ENCODE measurements around the gene RFX4. TPM values are rescaled to one million over a fixed set of nuclear protein-coding genes. Genes with fewer than 3 reads are reported as not detected.

RFX4 gene
- polyA plus RNA-seq, 2 of the 4 experiments (the other 2 are of a cell fraction): not detected

GRCh38 chr12:106645074-106645421, 62.2 kb downstream of the RFX4 start:
- TF ChIP-seq RNF2 (IDR thresholded peaks at IDR 0.05; ENCODE audit: borderline replicate concordance, low read depth) (no peak), CHD4 (IDR thresholded peaks at IDR 0.05; ENCODE audit: borderline replicate concordance) (no peak), MAFK (IDR thresholded peaks at IDR 0.05; ENCODE audit: partially characterized antibody) (no peak), TFCP2L1 (CRISPR knock-in tag; IDR thresholded peaks at IDR 0.05) (no peak), CEBPB (IDR thresholded peaks at IDR 0.05) (no peak), PBX3 (IDR thresholded peaks at IDR 0.05) (no peak), PHF8 (IDR thresholded peaks at IDR 0.05; ENCODE audit: borderline replicate concordance, low read depth) (no peak), BHLHE40 (IDR thresholded peaks at IDR 0.05; ENCODE audit: low read depth, low read length) (no peak), RFX5 (IDR thresholded peaks at IDR 0.05) (no peak), NR3C1 (IDR thresholded peaks at IDR 0.05) (no peak), ESRRA (IDR thresholded peaks at IDR 0.05; ENCODE audit: borderline replicate concordance, low read length) (no peak)
- Histone ChIP-seq H3K27ac (no peak overlapping the region), H3K4me1 (peaks cover 14% of the 10 kb centered on the region; the same call in 1 of the 3 replicates), H3K4me2 (no peak overlapping the region), H3K4me3 (no peak overlapping the region), H3K9me3 (no peaks in the 10 kb centered on the region)
- no peak for FAIRE-seq
- ChIA-PET CTCF (interaction anchor here (1.2 to 2.4 kb wide), 3 partner anchors 10 to 16 kb away, joined by 3 to 7 read pairs (median 3); no protein-coding TSS in a partner anchor), POLR2A (no interaction called here)
- DNase-seq (ENCODE audit: low read depth in 1 of 2, low spot score in 1 of 2): no peak
- no peak for ATAC-seq
- WGBS (ENCODE audit: missing lambda C conversion rate): 79% methylated on average over 16 of the region's 16 CpGs

- H3K4me3 ChIP-seq: no peak overlapping the region
- no peak for FAIRE-seq
- no peak overlapping the region for H3K4me2 ChIP-seq
- peaks cover 14% of the 10 kb centered on the region; the same call in 1 of the 3 replicates for H3K4me1 ChIP-seq
- no peaks in the 10 kb centered on the region for H3K9me3 ChIP-seq
- ChIA-PET POLR2A (no interaction called here), CTCF (interaction anchor here (1.2 to 2.4 kb wide), 3 partner anchors 9 to 16 kb away, joined by 3 to 7 read pairs (median 3); no protein-coding TSS in a partner anchor)
- no peak for TF ChIP-seq POLR2A (IDR thresholded peaks at IDR 0.05; ENCODE audit: low read length)
- no peak for TF ChIP-seq HEYL (CRISPR knock-in tag; IDR thresholded peaks at IDR 0.05)
- no peak for TF ChIP-seq CBX8 (IDR thresholded peaks at IDR 0.05)
- TF ChIP-seq PHF8 (IDR thresholded peaks at IDR 0.05; ENCODE audit: borderline replicate concordance, low read depth): no peak
- TF ChIP-seq SMC3 (IDR thresholded peaks at IDR 0.05): no peak
- TF ChIP-seq KDM5A (IDR thresholded peaks at IDR 0.05): no peak
- no peak for TF ChIP-seq HOXB13 (CRISPR knock-in tag; IDR thresholded peaks at IDR 0.05; ENCODE audit: low read depth)
- no peak overlapping the region for H3K27ac ChIP-seq
- 91% methylated on average over 6 of the region's 6 CpGs for WGBS (ENCODE audit: missing lambda C conversion rate)
- ATAC-seq: no peak
- no peak for DNase-seq (ENCODE audit: low read depth in 1 of 2, low spot score in 1 of 2)
Observed at GRCh38 chr12:106645465-106646330, 62.9 kb downstream of the RFX4 start.

- 50% methylated on average over 2 of the region's 2 CpGs for WGBS (ENCODE audit: missing lambda C conversion rate)
- H3K4me2 ChIP-seq: no peak overlapping the region
- peaks cover 14% of the 10 kb centered on the region; the same call in 1 of the 3 replicates for H3K4me1 ChIP-seq
- H3K27ac ChIP-seq: no peak overlapping the region
- ChIA-PET POLR2A (interaction anchor here (0.6 kb wide), 1 partner anchor 289 kb away, joined by 11 read pairs; the partner anchor contains the start of gene POLR3B), CTCF (interaction anchor here (0.6 to 1.2 kb wide), 2 partner anchors 17 to 22 kb away, joined by 3 read pairs; no protein-coding TSS in a partner anchor)
- FAIRE-seq (no peak), ATAC-seq (no peak), DNase-seq (ENCODE audit: low read depth in 1 of 2, low spot score in 1 of 2) (no peak)
- H3K9me3 ChIP-seq: no peaks in the 10 kb centered on the region
- TF ChIP-seq HOXA7 (CRISPR knock-in tag; IDR thresholded peaks at IDR 0.05) (no peak), ATOH8 (CRISPR knock-in tag; IDR thresholded peaks at IDR 0.05; ENCODE audit: low read depth) (no peak), EP300 (IDR thresholded peaks at IDR 0.05) (no peak), HOXB13 (CRISPR knock-in tag; IDR thresholded peaks at IDR 0.05; ENCODE audit: low read depth) (no peak), CBX2 (IDR thresholded peaks at IDR 0.05; ENCODE audit: borderline replicate concordance, low read depth) (no peak), SMC3 (IDR thresholded peaks at IDR 0.05) (no peak), FOSB (CRISPR knock-in tag; IDR thresholded peaks at IDR 0.05) (no peak), RCOR1 (IDR thresholded peaks at IDR 0.05; ENCODE audit: low read depth, low read length) (no peak), JUNB (IDR thresholded peaks at IDR 0.05) (no peak), NPAS2 (CRISPR knock-in tag; IDR thresholded peaks at IDR 0.05; ENCODE audit: borderline replicate concordance) (no peak), BHLHE40 (IDR thresholded peaks at IDR 0.05; ENCODE audit: low read depth, low read length) (no peak), JUN (IDR thresholded peaks at IDR 0.05) (no peak), HDAC2 (IDR thresholded peaks at IDR 0.05) (no peak), ZNF302 (CRISPR knock-in tag; IDR thresholded peaks at IDR 0.05) (no peak), HEYL (CRISPR knock-in tag; IDR thresholded peaks at IDR 0.05) (no peak), MAZ (IDR thresholded peaks at IDR 0.05; ENCODE audit: borderline replicate concordance, low read depth, low read length) (no peak), RARB (CRISPR knock-in tag; IDR thresholded peaks at IDR 0.05) (no peak), NFE2L2 (conservative IDR thresholded peaks at IDR 0.05; ENCODE audit: low read length) (no peak), CEBPB (IDR thresholded peaks at IDR 0.05) (no peak), ZSCAN20 (CRISPR knock-in tag; IDR thresholded peaks at IDR 0.05) (no peak)
- H3K4me3 ChIP-seq: no peak overlapping the region
Observed at GRCh38 chr12:106646472-106646871, 63.7 kb downstream of the RFX4 start.

Data from A549 (cell line).